ENCODE results near the gene CORIN. TPM values are rescaled to one million over a fixed set of nuclear protein-coding genes. Genes with fewer than 3 reads are reported as not detected.

The CORIN gene
- polyA plus RNA-seq, 1 donor from 2014 or later = 0.25 TPM

DNA sequence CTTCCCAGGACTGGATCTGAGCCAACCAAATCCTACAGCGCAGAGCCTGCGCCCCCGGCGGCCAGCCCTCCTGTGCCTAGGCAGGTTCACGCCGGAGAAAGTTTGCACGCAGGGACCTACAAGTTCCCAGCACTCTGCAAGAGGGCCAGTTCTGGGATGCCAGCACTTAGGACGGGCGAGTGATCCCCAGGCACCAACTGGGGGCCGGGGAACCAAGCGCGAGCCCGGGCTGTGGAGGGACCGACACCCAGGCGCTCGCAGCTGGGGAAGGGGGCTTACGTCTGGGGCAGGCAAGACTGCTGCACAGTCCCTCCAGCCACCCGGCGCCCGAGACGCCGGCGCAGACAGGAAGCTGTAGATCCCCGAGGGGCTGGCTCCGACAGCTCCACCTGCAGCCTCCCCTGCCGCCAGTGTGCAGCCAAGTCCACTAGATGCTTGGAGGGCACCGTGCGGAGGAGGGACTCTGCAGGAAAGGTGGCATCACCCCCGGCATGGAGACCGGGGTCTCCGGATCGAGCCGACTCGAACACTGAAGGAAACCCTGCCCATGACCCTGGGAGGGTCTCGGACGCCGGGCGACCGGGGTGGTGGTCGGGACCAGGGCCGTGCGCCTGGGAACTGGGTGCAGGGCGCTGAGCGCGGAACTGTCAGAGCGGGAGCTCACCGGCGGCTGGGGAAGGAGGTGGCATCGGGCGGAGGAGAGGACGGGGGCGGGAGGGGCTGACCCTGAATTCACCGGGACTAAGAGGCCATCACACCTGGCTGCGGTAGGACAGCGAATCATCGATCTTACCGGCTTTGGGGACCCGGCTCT is 566 bp downstream of the CORIN start:
- TF ChIP-seq EP300 (conservative IDR thresholded peaks at IDR 0.05; ENCODE audit: poor library complexity, severe bottlenecking) (no peak), EZH2 (IDR thresholded peaks at IDR 0.05; ENCODE audit: borderline replicate concordance, insufficient read depth, low read length, poor library complexity, severe bottlenecking) (no peak), MXI1 (conservative IDR thresholded peaks at IDR 0.05; ENCODE audit: poor library complexity, severe bottlenecking) (no peak), SMC3 (conservative IDR thresholded peaks at IDR 0.05; ENCODE audit: poor library complexity) (no peak)
- H3F3A ChIP-seq (ENCODE audit: insufficient read depth, low read length, poor library complexity, severe bottlenecking) = no peaks in the 10 kb centered on the region
- no peaks in the 10 kb centered on the region for H4K20me1 ChIP-seq (ENCODE audit: insufficient read depth)
- peaks cover under 1% of the 10 kb centered on the region for H3K36me3 ChIP-seq (ENCODE audit: insufficient read depth, low read length)
- H3K9ac ChIP-seq (ENCODE audit: low read length) = no peak overlapping the region
- H3K27ac ChIP-seq (ENCODE audit: low read length) = no peak overlapping the region
- peak overlapping the region; percentile 18 for H3K4me2 ChIP-seq (ENCODE audit: low read length)
- H3K9me2 ChIP-seq (ENCODE audit: insufficient read depth, low read length) = no peaks in the 10 kb centered on the region
- H2AFZ ChIP-seq (ENCODE audit: low read depth, low read length) = no peak overlapping the region
- no peaks in the 10 kb centered on the region for H3K79me2 ChIP-seq (replicated peaks; ENCODE audit: insufficient read depth, low read length)
- H3K27me3 ChIP-seq (ENCODE audit: insufficient read depth, low read depth, low read length) = peaks cover 39% of the 10 kb centered on the region
- H3K4me3 ChIP-seq (ENCODE audit: low read length) = peak overlapping the region; percentile 61
- H3K9me3 ChIP-seq (ENCODE audit: low read length) = no peaks in the 10 kb centered on the region

DNA sequence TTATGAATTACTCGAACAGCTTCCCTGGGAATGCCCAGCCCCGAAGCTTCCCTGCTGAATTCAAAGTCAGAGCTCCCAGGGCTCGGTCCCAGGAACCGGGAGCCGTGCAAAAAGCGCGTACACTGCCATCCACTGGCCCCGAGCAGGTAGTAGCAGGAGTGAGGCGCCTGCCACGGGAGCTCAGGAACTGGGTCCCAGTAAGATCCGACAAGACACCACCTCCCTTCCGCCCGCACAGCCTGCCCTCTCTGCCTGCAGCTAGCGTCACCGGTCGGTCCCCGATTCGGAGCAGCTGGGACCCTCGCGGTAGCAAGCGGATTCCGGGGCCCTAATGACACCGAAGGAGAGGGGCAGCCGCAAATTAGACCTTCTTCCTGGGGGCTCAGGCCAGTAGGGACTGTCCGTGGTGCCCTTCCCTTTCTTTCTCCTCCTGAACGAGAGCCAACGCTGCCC is 1.2 kb downstream of the CORIN start:
- Histone ChIP-seq H3K9me3 (ENCODE audit: low read length) (no peaks in the 10 kb centered on the region), H3K27me3 (ENCODE audit: insufficient read depth, low read depth, low read length) (peaks cover 39% of the 10 kb centered on the region), H3F3A (ENCODE audit: insufficient read depth, low read length, poor library complexity, severe bottlenecking) (no peaks in the 10 kb centered on the region), H3K36me3 (ENCODE audit: insufficient read depth, low read length) (no peaks in the 10 kb centered on the region), H3K4me3 (ENCODE audit: low read length) (peak overlapping the region; percentile 61), H2AFZ (ENCODE audit: low read depth, low read length) (no peak overlapping the region), H3K27ac (ENCODE audit: low read length) (no peak overlapping the region), H3K9ac (ENCODE audit: low read length) (no peak overlapping the region), H3K4me2 (ENCODE audit: low read length) (peak overlapping the region; percentile 18), H4K20me1 (ENCODE audit: insufficient read depth) (no peaks in the 10 kb centered on the region), H3K79me2 (replicated peaks; ENCODE audit: insufficient read depth, low read length) (no peaks in the 10 kb centered on the region), H3K9me2 (ENCODE audit: insufficient read depth, low read length) (no peaks in the 10 kb centered on the region)
- TF ChIP-seq POLR2AphosphoS5 (IDR thresholded peaks at IDR 0.05) = no peak
- TF ChIP-seq EP300 (conservative IDR thresholded peaks at IDR 0.05; ENCODE audit: poor library complexity, severe bottlenecking) = no peak
- no peak for TF ChIP-seq EZH2 (IDR thresholded peaks at IDR 0.05; ENCODE audit: borderline replicate concordance, insufficient read depth, low read length, poor library complexity, severe bottlenecking)
- TF ChIP-seq REST (IDR thresholded peaks at IDR 0.05; ENCODE audit: borderline replicate concordance) = no peak
- peak; percentile 75 for TF ChIP-seq SMC3 (conservative IDR thresholded peaks at IDR 0.05; ENCODE audit: poor library complexity)
- TF ChIP-seq TAF1 (IDR thresholded peaks at IDR 0.05; ENCODE audit: low read depth) = no peak
- TF ChIP-seq, protein P1, sequence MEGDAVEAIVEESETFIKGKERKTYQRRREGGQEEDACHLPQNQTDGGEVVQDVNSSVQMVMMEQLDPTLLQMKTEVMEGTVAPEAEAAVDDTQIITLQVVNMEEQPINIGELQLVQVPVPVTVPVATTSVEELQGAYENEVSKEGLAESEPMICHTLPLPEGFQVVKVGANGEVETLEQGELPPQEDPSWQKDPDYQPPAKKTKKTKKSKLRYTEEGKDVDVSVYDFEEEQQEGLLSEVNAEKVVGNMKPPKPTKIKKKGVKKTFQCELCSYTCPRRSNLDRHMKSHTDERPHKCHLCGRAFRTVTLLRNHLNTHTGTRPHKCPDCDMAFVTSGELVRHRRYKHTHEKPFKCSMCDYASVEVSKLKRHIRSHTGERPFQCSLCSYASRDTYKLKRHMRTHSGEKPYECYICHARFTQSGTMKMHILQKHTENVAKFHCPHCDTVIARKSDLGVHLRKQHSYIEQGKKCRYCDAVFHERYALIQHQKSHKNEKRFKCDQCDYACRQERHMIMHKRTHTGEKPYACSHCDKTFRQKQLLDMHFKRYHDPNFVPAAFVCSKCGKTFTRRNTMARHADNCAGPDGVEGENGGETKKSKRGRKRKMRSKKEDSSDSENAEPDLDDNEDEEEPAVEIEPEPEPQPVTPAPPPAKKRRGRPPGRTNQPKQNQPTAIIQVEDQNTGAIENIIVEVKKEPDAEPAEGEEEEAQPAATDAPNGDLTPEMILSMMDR (IDR thresholded peaks at IDR 0.05; ENCODE audit: poor library complexity, severe bottlenecking) = peak; percentile 80
- TF ChIP-seq RAD21 (conservative IDR thresholded peaks at IDR 0.05) = peak; percentile 79
- no peak for TF ChIP-seq MXI1 (conservative IDR thresholded peaks at IDR 0.05; ENCODE audit: poor library complexity, severe bottlenecking)
